GM21381 (cell line): ENCODE measurements around the gene KNCN.

Source experiments
- ATAC-seq: cut with Tn5 transposase; IDR thresholded peaks from one replicate; pipeline ENCODE4 v1.9.1; 2021; ENCODE audit warnings: mild to moderate bottlenecking, moderate library complexity; ENCODE audit not compliant: unreplicated experiment

KNCN gene

GRCh38 chr1:46544561-46545240, 6.7 kb downstream of the KNCN start:
- no peak for ATAC-seq

- ATAC-seq: no peak
Observed at GRCh38 chr1:46543761-46544560, 7.5 kb downstream of the KNCN start.

GRCh38 chr1:46543382-46543760, 8.1 kb downstream of the KNCN start:
- ATAC-seq: no peak

- ATAC-seq: no peak
Observed at GRCh38 chr1:46539972-46540371, 11.5 kb downstream of the KNCN start.

- ATAC-seq: no peak
Observed at GRCh38 chr1:46538147-46538546, 13.3 kb downstream of the KNCN start.

GRCh38 chr1:46537651-46538050, 13.8 kb downstream of the KNCN start:
- ATAC-seq: no peak

GRCh38 chr1:46536527-46536926, 14.9 kb downstream of the KNCN start:
- ATAC-seq: no peak

- ATAC-seq: no peak
Observed at GRCh38 chr1:46535063-46535462, 16.4 kb downstream of the KNCN start.

- ATAC-seq: no peak
Observed at GRCh38 chr1:46533179-46533864, 18.1 kb downstream of the KNCN start.

GRCh38 chr1:46532498-46533178, 18.8 kb downstream of the KNCN start:
- no peak for ATAC-seq

- ATAC-seq: no peak
Observed at GRCh38 chr1:46532095-46532494, 19.4 kb downstream of the KNCN start.

GRCh38 chr1:46530791-46531409, 20.5 kb downstream of the KNCN start:
- no peak for ATAC-seq

GRCh38 chr1:46530311-46530710, 21.1 kb downstream of the KNCN start:
- no peak for ATAC-seq

GRCh38 chr1:46529031-46529630, 22.3 kb downstream of the KNCN start:
- no peak for ATAC-seq

GRCh38 chr1:46528297-46528955, 23.0 kb downstream of the KNCN start:
- no peak for ATAC-seq

GRCh38 chr1:46527474-46528296, 23.8 kb downstream of the KNCN start:
- ATAC-seq: no peak

- ATAC-seq: no peak
Observed at GRCh38 chr1:46526691-46527291, 24.7 kb downstream of the KNCN start.

- no peak for ATAC-seq
Observed at GRCh38 chr1:46526013-46526690, 25.3 kb downstream of the KNCN start.
